ENCODE measurements around the gene PLD4.
"Not testable (repeated sequence)": the region's sequence is repeated elsewhere in the genome, so short reads cannot be mapped to it uniquely, and the experiment has no call there.

DNA sequence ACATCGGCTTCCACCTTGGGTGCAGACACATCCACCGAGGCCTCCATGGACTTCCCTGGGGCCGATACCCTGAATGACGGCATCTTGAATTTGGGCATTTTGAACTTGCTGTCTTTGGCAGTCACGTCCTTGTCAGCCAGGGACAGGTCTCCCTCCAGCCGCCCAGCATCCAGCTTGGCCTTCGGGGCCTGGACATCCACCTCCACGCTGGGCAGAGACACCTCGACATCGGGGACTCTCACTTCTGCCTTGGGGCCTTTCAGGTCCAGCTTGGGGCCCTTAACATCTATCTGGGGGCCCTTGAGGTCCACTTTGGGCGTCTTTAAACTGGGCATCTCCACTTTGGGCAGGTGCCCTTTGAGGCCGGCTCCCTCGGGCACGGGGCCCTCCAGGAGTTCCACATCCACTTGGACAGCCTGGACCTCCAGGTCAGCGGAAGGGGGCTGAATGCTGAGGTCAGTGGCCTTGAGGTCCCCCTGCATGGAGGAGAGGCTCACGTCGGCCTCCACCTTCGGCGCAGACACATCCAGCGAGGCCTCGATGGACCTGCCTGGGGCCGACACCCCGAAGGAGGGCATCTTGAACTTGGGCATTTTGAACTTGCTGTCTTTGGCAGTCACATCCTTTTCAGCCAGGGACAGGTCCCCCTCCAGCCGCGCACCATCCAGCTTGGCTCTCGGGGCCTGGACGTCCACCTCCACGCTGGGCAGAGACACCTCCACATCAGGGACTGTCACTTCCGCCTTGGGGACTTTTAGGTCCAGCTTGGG, 19.9 kb downstream of the PLD4 start:
- not testable (repeated sequence) for TF ChIP-seq ARNTL (CRISPR knock-in tag; IDR thresholded peaks at IDR 0.05; ENCODE audit: borderline replicate concordance, low read depth); PPARA (CRISPR knock-in tag; IDR thresholded peaks at IDR 0.05; ENCODE audit: borderline replicate concordance); ZFP30 (CRISPR knock-in tag; IDR thresholded peaks at IDR 0.05); BACH2 (CRISPR knock-in tag; IDR thresholded peaks at IDR 0.05; ENCODE audit: borderline replicate concordance); PATZ1 (CRISPR knock-in tag; IDR thresholded peaks at IDR 0.05; ENCODE audit: borderline replicate concordance); ZNF8 (CRISPR knock-in tag; IDR thresholded peaks at IDR 0.05); CREB5 (CRISPR knock-in tag; IDR thresholded peaks at IDR 0.05; ENCODE audit: low read depth); CSDC2 (CRISPR knock-in tag; IDR thresholded peaks at IDR 0.05); POU6F1 (CRISPR knock-in tag; IDR thresholded peaks at IDR 0.05; ENCODE audit: borderline replicate concordance, low read depth)
